DOHH2 (cell line): ENCODE data around the gene PARP8.

Source experiments
- CTCF ChIP-seq: fragments of 200-600 bp; sonication (generic); IDR thresholded peaks from one replicate; pipeline ENCODE4 v1.5.1; 2014; ENCODE audit warnings: antibody characterized with exemption, mild to moderate bottlenecking, low read depth, low read length; ENCODE audit not compliant: poor library complexity, severe bottlenecking
- EZH2phosphoT487 ChIP-seq: fragments of 200-600 bp; sonication (generic); IDR thresholded peaks from 2 replicates; pipeline ENCODE4 v1.6.1; 2017; ENCODE audit warnings: borderline replicate concordance, mild to moderate bottlenecking, antibody characterized with exemption, low read length, moderate library complexity, mixed read lengths

- no peak for TF ChIP-seq CTCF
- no peak for TF ChIP-seq EZH2phosphoT487
Measured at GRCh38 chr5:50763846-50764245, 97.4 kb downstream of the PARP8 start.
